ENCODE measurements around the gene KCNQ1. TPM values are rescaled to one million over a fixed set of nuclear protein-coding genes. Genes with fewer than 3 reads are reported as not detected.

The KCNQ1 gene
- total and polyA plus RNA-seq, 7 donors = 0.48 to 3.1 (median 1.1) TPM

DNA sequence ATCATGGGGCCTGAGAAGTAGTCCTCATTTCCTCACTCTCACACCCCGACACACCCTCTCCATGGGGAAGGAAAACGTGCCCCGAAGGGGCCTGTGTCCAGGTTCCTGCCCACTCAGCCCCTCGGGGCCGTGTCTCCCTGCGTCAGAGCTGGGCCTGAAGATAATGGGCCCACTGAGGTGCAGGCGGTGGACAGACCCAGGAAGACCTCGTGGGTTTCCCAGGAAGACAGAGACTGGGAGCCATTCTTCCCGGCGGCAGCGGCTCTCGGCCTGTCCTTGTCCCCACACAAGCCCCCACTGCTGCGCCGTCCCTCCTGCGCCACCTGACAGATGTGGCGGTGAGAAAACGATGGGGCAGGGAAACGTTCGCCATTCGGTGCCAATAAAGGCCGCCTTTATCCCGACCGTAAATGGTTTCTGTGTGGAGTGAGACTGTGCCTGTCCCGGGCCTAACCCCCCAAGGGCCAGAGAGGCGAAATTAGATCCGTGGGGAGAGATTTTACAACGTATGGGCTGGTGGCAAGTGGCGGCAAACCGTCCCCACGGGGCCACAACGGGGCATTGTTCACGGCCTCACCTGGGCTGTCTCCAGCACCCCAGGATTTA, 351.8 kb downstream of the KCNQ1 start:
- Histone ChIP-seq H3K4me1 (no peaks in the 10 kb centered on the region), H3K36me3 (ENCODE audit: insufficient read depth in 1 of 2, low read depth in 1 of 2) (no peaks in the 10 kb centered on the region), H3K9me3 (no peaks in the 10 kb centered on the region), H3K4me3 (no peak overlapping the region), H3K27ac (no peak overlapping the region), H3K27me3 (ENCODE audit: insufficient read depth in 3 of 3, low read length in 2 of 3) (peaks cover 0 to 14% (median 1%) of the 10 kb centered on the region in 3 donors)
- intact Hi-C loops (cut with DNase I) = no loop called here
- DNase-seq = peak; percentile 7 to 47
- ATAC-seq = no peak
- TF ChIP-seq, protein P1, sequence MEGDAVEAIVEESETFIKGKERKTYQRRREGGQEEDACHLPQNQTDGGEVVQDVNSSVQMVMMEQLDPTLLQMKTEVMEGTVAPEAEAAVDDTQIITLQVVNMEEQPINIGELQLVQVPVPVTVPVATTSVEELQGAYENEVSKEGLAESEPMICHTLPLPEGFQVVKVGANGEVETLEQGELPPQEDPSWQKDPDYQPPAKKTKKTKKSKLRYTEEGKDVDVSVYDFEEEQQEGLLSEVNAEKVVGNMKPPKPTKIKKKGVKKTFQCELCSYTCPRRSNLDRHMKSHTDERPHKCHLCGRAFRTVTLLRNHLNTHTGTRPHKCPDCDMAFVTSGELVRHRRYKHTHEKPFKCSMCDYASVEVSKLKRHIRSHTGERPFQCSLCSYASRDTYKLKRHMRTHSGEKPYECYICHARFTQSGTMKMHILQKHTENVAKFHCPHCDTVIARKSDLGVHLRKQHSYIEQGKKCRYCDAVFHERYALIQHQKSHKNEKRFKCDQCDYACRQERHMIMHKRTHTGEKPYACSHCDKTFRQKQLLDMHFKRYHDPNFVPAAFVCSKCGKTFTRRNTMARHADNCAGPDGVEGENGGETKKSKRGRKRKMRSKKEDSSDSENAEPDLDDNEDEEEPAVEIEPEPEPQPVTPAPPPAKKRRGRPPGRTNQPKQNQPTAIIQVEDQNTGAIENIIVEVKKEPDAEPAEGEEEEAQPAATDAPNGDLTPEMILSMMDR (IDR thresholded peaks at IDR 0.05) = no peak
- 87 to 90% (median 88%) methylated on average over 32 of the region's 32 CpGs for WGBS, 3 donors

DNA sequence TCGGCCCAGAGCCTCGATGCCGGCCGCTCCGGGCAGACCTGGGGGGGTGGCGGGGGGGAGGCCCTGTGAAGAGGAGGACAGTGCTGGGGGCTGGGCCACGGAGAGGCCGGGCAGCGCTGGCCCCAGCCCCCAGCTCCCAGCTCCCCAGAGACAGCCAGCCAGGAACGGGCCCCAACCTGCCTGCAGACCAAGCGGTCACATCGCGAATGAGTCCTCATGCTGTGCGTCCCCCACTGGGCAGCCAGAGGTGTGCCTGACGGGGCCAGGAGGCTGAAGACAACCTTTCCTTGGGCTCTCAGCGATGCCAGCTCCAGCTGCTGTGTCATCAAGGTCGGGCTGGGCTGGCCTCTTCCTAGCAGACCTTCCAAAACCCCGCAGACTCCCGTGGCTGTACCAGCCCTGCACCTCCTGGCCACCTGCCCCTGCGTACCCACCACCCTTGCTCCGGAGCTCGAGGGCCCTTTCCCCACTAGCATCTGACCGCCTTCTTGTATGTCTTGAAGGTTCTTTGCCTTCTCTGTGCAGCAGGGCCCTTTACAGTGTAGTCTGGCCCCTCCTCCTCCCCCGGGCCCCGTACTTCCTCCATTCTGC, 352.4 kb downstream of the KCNQ1 start:
- H3K4me1 ChIP-seq = no peaks in the 10 kb centered on the region
- no peak for ATAC-seq
- H3K27ac ChIP-seq = no peak overlapping the region
- no peak overlapping the region for H3K4me3 ChIP-seq
- DNase-seq = peak; percentile 8 to 46
- peaks cover 0 to 8% (median 1%) of the 10 kb centered on the region in 3 donors for H3K27me3 ChIP-seq (ENCODE audit: insufficient read depth in 3 of 3, low read length in 2 of 3)
- WGBS, 3 donors = 89 to 90% (median 90%) methylated on average over 21 to 25 of the region's 25 CpGs
- intact Hi-C loops (cut with DNase I) = no loop called here
- H3K9me3 ChIP-seq = no peaks in the 10 kb centered on the region
- no peaks in the 10 kb centered on the region for H3K36me3 ChIP-seq (ENCODE audit: insufficient read depth in 1 of 2, low read depth in 1 of 2)
- TF ChIP-seq, protein P1 (IDR thresholded peaks at IDR 0.05) = no peak

DNA sequence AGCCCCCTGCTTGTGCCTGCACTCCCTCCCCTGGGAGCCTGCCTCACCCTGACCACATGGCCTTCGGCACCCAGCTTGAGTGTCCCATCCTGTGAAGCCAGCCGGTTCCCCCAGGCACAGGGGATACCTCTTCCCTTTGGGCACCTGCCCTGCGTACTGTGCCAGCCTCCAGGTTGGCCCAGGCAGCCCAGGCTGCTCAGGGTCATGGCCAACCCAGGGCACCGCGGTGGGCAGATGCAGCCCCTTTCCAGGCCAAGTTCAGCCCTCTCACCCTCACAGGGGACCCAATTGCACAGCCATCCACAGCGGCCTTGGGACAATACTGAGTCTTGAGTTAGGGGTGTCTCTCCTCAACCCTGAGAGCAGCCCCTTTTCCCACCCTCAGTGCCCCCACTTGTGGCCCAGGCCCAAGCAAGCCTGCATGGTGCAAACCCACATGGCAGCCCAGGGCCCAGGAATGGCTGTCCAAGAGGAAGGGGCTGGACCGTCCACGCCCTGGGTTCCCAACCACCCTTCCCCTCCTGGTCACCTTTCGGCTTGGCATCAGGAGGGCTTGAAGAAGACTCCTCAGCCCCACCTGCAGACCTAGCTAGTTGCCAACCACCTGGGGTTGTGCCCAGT, 353.0 kb downstream of the KCNQ1 start:
- DNase-seq = peak; percentile 12 to 42
- TF ChIP-seq, protein P1 (IDR thresholded peaks at IDR 0.05) = no peak
- WGBS, 3 donors = 84 to 96% (median 90%) methylated on average over 9 of the region's 9 CpGs

DNA sequence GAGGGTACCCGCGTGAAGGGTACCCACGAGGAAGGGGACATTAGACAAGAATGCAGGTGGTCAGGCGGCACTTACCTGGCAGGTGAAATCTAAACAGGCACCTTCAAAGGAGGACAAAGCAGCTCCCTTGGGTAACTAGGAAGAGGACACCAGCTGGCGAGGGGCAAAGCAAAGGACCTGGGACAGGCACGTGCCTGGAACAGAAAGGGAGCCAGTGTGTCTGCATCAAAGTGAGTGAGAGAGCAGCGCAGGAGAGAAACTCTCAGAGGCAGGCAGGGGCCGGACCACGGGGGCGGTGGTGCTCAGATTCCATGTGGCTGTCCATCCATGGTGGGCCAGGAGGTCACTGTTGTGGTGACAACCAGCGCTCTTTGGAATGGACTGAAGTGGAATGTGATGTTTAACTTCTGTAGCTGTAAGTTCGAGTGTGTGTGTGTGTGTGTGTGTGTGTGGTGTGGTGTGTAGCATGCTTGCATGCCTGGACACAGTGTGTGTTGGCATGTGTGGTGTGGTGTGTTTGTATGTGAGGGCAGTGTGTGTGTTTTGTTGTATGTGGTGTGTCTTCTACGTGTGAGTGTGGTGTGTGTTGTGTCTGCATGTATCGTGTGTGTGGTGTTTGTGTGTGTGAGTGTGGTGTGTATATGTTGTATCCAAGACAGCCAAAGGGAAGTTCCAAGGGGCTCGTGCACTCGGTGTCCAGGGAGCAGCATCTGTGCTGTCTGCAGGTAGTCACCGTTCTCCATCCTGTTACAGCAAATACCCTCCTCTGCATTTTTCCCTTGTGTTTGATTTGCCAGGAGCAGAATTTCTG, 354.3 kb downstream of the KCNQ1 start:
- H3K36me3 ChIP-seq (ENCODE audit: insufficient read depth in 1 of 2, low read depth in 1 of 2) = no peaks in the 10 kb centered on the region
- WGBS, 3 donors = 91 to 93% (median 92%) methylated on average over 17 of the region's 17 CpGs
- TF ChIP-seq, protein P1 (IDR thresholded peaks at IDR 0.05) = no peak
- intact Hi-C loops (cut with DNase I) = no loop called here
- no peak overlapping the region for H3K27ac ChIP-seq
- DNase-seq (peak; percentile 8 to 44), ATAC-seq (no peak)
- no peaks in the 10 kb centered on the region for H3K9me3 ChIP-seq
- peaks cover 0 to 3% (median 0%) of the 10 kb centered on the region in 3 donors for H3K27me3 ChIP-seq (ENCODE audit: insufficient read depth in 3 of 3, low read length in 2 of 3)
- H3K4me3 ChIP-seq = no peak overlapping the region
- H3K4me1 ChIP-seq = no peaks in the 10 kb centered on the region

More for the DNA sequence above, 353.0 kb downstream of the KCNQ1 start:
- H3K27ac ChIP-seq = no peak overlapping the region
- H3K4me1 ChIP-seq = no peaks in the 10 kb centered on the region
- H3K9me3 ChIP-seq = no peaks in the 10 kb centered on the region
- H3K4me3 ChIP-seq = no peak overlapping the region
- no peaks in the 10 kb centered on the region for H3K36me3 ChIP-seq (ENCODE audit: insufficient read depth in 1 of 2, low read depth in 1 of 2)
- H3K27me3 ChIP-seq (ENCODE audit: insufficient read depth in 3 of 3, low read length in 2 of 3) = peaks cover 0 to 2% (median 1%) of the 10 kb centered on the region in 3 donors
- intact Hi-C loops (cut with DNase I) = no loop called here
- ATAC-seq = no peak

Measured in psoas muscle (tissue), 8 donors.